Lower lobe of right lung (tissue), 2 donors: ENCODE data around the gene ANKRD13B. TPM values are rescaled to one million over a fixed set of nuclear protein-coding genes. Genes with fewer than 3 reads are reported as not detected.

Source experiments
- ATAC-seq, 2 donors: fragments of 200-7000 bp; cut with Tn5 transposase; one replicate each; pipeline ENCODE4 v1.9.1; 2020 to 2022; ENCODE audit warnings: mild to moderate bottlenecking in 2 of 2, moderate library complexity in 2 of 2
- DNase-seq: peaks from one replicate; pipeline ENCODE4 v3.0.0-alpha.2; 2020
- H3K27ac ChIP-seq: fragments of 200-600 bp; one replicate; pipeline ENCODE4 v1.8.0; 2022
- H3K27me3 ChIP-seq: fragments of 200-600 bp; one replicate; pipeline ENCODE4 v1.8.0; 2022; ENCODE audit warnings: low read depth
- H3K36me3 ChIP-seq: fragments of 200-600 bp; one replicate; pipeline ENCODE4 v1.8.0; 2022; ENCODE audit warnings: mild to moderate bottlenecking
- H3K4me1 ChIP-seq: fragments of 200-600 bp; one replicate; pipeline ENCODE4 v1.8.0; 2022
- H3K4me3 ChIP-seq: fragments of 200-600 bp; one replicate; pipeline ENCODE4 v1.8.0; 2022; ENCODE audit warnings: mild to moderate bottlenecking
- H3K9me3 ChIP-seq: fragments of 200-600 bp; one replicate; pipeline ENCODE4 v1.8.0; 2022
- intact Hi-C: fragments of 100-400 bp; cut with DNase I; formaldehyde crosslinking; loops from one replicate; pipeline ENCODE4 v1.11.0; 2022
- total RNA-seq: library from RNA; stranded (reverse); fragmentation: NEBNext Ultra II Directional; extraction: Animal tissue kit (Norgen Biotek cat#: 25700); gene quantifications from one replicate; pipeline ENCODE4 v1.2.1, GENCODE V29; 2021
- TF ChIP-seq, protein P1 (sequence below): fragments of 200-600 bp; IDR thresholded peaks from one replicate; pipeline ENCODE4 v1.8.0; 2022; ENCODE audit warnings: antibody characterized with exemption, mild to moderate bottlenecking
- donor health status: DM: no; HTN: yes; CAD: no; lungs with severe emphysema.

The ANKRD13B gene
- total RNA-seq, 1 donor from 2014 or later, result 6.6 TPM

GRCh38 chr17:29640981-29641642 lies 48.2 kb downstream of the ANKRD13B start:
- intact Hi-C loops, result no loop called here

GRCh38 chr17:29642171-29642611 lies 49.3 kb downstream of the ANKRD13B start:
- ATAC-seq, result no peak
- intact Hi-C loops, result no loop called here

More at GRCh38 chr17:29640981-29641642, 48.2 kb downstream of the ANKRD13B start:
- Histone ChIP-seq H3K36me3 (peaks cover 20% of the 10 kb centered on the region), H3K4me3 (no peak overlapping the region), H3K27me3 (no peaks in the 10 kb centered on the region), H3K4me1 (peaks cover 67% of the 10 kb centered on the region), H3K27ac (peak overlapping the region; percentile 73), H3K9me3 (no peaks in the 10 kb centered on the region)
- peak; percentile 21 to 39 for ATAC-seq
- no peak for DNase-seq
- TF ChIP-seq, protein P1, sequence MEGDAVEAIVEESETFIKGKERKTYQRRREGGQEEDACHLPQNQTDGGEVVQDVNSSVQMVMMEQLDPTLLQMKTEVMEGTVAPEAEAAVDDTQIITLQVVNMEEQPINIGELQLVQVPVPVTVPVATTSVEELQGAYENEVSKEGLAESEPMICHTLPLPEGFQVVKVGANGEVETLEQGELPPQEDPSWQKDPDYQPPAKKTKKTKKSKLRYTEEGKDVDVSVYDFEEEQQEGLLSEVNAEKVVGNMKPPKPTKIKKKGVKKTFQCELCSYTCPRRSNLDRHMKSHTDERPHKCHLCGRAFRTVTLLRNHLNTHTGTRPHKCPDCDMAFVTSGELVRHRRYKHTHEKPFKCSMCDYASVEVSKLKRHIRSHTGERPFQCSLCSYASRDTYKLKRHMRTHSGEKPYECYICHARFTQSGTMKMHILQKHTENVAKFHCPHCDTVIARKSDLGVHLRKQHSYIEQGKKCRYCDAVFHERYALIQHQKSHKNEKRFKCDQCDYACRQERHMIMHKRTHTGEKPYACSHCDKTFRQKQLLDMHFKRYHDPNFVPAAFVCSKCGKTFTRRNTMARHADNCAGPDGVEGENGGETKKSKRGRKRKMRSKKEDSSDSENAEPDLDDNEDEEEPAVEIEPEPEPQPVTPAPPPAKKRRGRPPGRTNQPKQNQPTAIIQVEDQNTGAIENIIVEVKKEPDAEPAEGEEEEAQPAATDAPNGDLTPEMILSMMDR, result no peak

GRCh38 chr17:29643817-29644160 lies 50.9 kb downstream of the ANKRD13B start:
- intact Hi-C loops, result no loop called here
- DNase-seq (no peak), ATAC-seq (no peak)
- Histone ChIP-seq H3K4me1 (peaks cover 73% of the 10 kb centered on the region), H3K9me3 (no peaks in the 10 kb centered on the region), H3K27me3 (no peaks in the 10 kb centered on the region), H3K4me3 (no peak overlapping the region), H3K36me3 (peaks cover 23% of the 10 kb centered on the region), H3K27ac (peak overlapping the region; percentile 73)
- TF ChIP-seq, protein P1, result no peak

More at GRCh38 chr17:29642171-29642611, 49.3 kb downstream of the ANKRD13B start:
- H3K36me3 ChIP-seq, result peaks cover 12% of the 10 kb centered on the region
- TF ChIP-seq, protein P1, result no peak
- H3K4me3 ChIP-seq, result no peak overlapping the region
- H3K9me3 ChIP-seq, result no peaks in the 10 kb centered on the region
- no peaks in the 10 kb centered on the region for H3K27me3 ChIP-seq
- DNase-seq, result no peak
- H3K27ac ChIP-seq, result peak overlapping the region; percentile 73
- peaks cover 74% of the 10 kb centered on the region for H3K4me1 ChIP-seq

GRCh38 chr17:29645515-29646051 lies 52.7 kb downstream of the ANKRD13B start:
- H3K4me1 ChIP-seq, result peaks cover 55% of the 10 kb centered on the region
- no peaks in the 10 kb centered on the region for H3K9me3 ChIP-seq
- DNase-seq, result peak; percentile 66
- peak; percentile 75 to 84 for ATAC-seq
- TF ChIP-seq, protein P1, result no peak
- peaks cover 41% of the 10 kb centered on the region for H3K36me3 ChIP-seq
- H3K27me3 ChIP-seq, result no peaks in the 10 kb centered on the region
- intact Hi-C loops, result no loop called here
- H3K4me3 ChIP-seq, result no peak overlapping the region
- H3K27ac ChIP-seq, result peak overlapping the region; percentile 73

GRCh38 chr17:29648005-29648404 lies 55.1 kb downstream of the ANKRD13B start:
- no peak overlapping the region for H3K27ac ChIP-seq
- TF ChIP-seq, protein P1, result no peak

More at GRCh38 chr17:29648005-29648404, 55.1 kb downstream of the ANKRD13B start:
- intact Hi-C loops, result no loop called here
- Histone ChIP-seq H3K36me3 (peaks cover 50% of the 10 kb centered on the region), H3K9me3 (no peaks in the 10 kb centered on the region), H3K27me3 (no peaks in the 10 kb centered on the region), H3K4me1 (peaks cover 33% of the 10 kb centered on the region), H3K4me3 (no peak overlapping the region)
- DNase-seq (no peak), ATAC-seq (no peak)
